Mesenchymal stem cell (in vitro differentiated cells and primary cell): ENCODE measurements around the gene STXBP4.
A peak's percentile ranks its signal among the peaks of the same experiment; 100 is the strongest.

Experiments used
- DNase-seq: peaks from one replicate; pipeline ENCODE4 v3.0.0-alpha.2; 2013
- H2AFZ ChIP-seq: one replicate; pipeline ENCODE4 v1.6.1; 2013; ENCODE audit warnings: low read depth, mild to moderate bottlenecking, control low read depth, inconsistent platforms, low read length, moderate library complexity
- H2AK5ac ChIP-seq: 2 replicates; pipeline ENCODE4 v1.6.1; 2013; ENCODE audit warnings: low read length, moderate library complexity, mild to moderate bottlenecking, inconsistent platforms; ENCODE audit not compliant: severe bottlenecking
- H2BK120ac ChIP-seq: one replicate; pipeline ENCODE4 v1.6.1; 2013; ENCODE audit warnings: low read depth, mild to moderate bottlenecking, inconsistent platforms, low read length, moderate library complexity
- H2BK12ac ChIP-seq, 2 experiments: one replicate each; pipeline ENCODE4 v1.6.1; 2013; ENCODE audit warnings: inconsistent platforms in 2 of 2, low read length in 2 of 2, mild to moderate bottlenecking in 2 of 2, moderate library complexity in 2 of 2, control low read depth in 1 of 2
- H2BK15ac ChIP-seq: one replicate; pipeline ENCODE4 v1.6.1; 2013; ENCODE audit warnings: mild to moderate bottlenecking, low read depth, inconsistent platforms; ENCODE audit not compliant: poor library complexity, severe bottlenecking
- H2BK5ac ChIP-seq: 2 replicates; pipeline ENCODE4 v1.6.1; 2013; ENCODE audit warnings: low read depth, mild to moderate bottlenecking, low read length, control low read depth, inconsistent platforms; ENCODE audit not compliant: poor library complexity, severe bottlenecking
- H3K14ac ChIP-seq, 2 experiments: one replicate each; pipeline ENCODE4 v1.6.1; 2013; ENCODE audit warnings: inconsistent platforms in 2 of 2, low read length in 2 of 2, control low read depth in 1 of 2, mild to moderate bottlenecking in 1 of 2, moderate library complexity in 1 of 2
- H3K18ac ChIP-seq, 2 experiments: one replicate each; pipeline ENCODE4 v1.6.1; 2013; ENCODE audit warnings: inconsistent platforms in 2 of 2, low read length in 2 of 2, control low read depth in 1 of 2, low read depth in 1 of 2, mild to moderate bottlenecking in 1 of 2
- H3K23ac ChIP-seq, 2 experiments: one replicate each; pipeline ENCODE4 v1.6.1; 2013; ENCODE audit warnings: inconsistent platforms in 2 of 2, low read length in 2 of 2, mild to moderate bottlenecking in 2 of 2, moderate library complexity in 2 of 2, control low read depth in 1 of 2
- H3K27ac ChIP-seq: 2 replicates; pipeline ENCODE4 v1.5.1; 2013; ENCODE audit warnings: mild to moderate bottlenecking, moderate library complexity, low read length, control low read depth, inconsistent platforms; ENCODE audit not compliant: poor library complexity, severe bottlenecking
- H3K27me3 ChIP-seq, 2 experiments: 2 replicates each; pipeline versions ENCODE4 v1.6.1 to v1.7.0; 2013; ENCODE audit warnings: low read length in 2 of 2, mild to moderate bottlenecking in 2 of 2, moderate library complexity in 2 of 2, control low read depth in 1 of 2, inconsistent platforms in 1 of 2; ENCODE audit not compliant: control insufficient read depth in 1 of 2, insufficient read depth in 1 of 2
- H3K36me3 ChIP-seq, 2 experiments: 2 replicates each; pipeline versions ENCODE4 v1.6.1 to v1.7.0; 2013; ENCODE audit warnings: low read length in 2 of 2, control low read depth in 1 of 2, inconsistent platforms in 1 of 2, low read depth in 1 of 2, mild to moderate bottlenecking in 1 of 2; ENCODE audit not compliant: insufficient read depth in 2 of 2, control insufficient read depth in 1 of 2
- H3K4ac ChIP-seq, 2 experiments: one replicate each; pipeline ENCODE4 v1.6.1; 2013; ENCODE audit warnings: inconsistent platforms in 2 of 2, low read length in 2 of 2, mild to moderate bottlenecking in 2 of 2, moderate library complexity in 2 of 2, control low read depth in 1 of 2, low read depth in 1 of 2
- H3K4me1 ChIP-seq: 2 replicates; pipeline ENCODE4 v1.6.1; 2013; ENCODE audit warnings: low read depth, low read length, control low read depth; ENCODE audit not compliant: control insufficient read depth, insufficient read depth
- H3K4me2 ChIP-seq: 2 replicates; pipeline ENCODE4 v1.6.1; 2013; ENCODE audit warnings: low read length, mild to moderate bottlenecking, inconsistent platforms; ENCODE audit not compliant: poor library complexity, severe bottlenecking
- H3K4me3 ChIP-seq, 2 experiments: 2 replicates each; pipeline versions ENCODE4 v1.5.1 to v1.7.0; 2013; ENCODE audit warnings: low read length in 2 of 2, mild to moderate bottlenecking in 2 of 2, control low read depth in 1 of 2, low read depth in 1 of 2; ENCODE audit not compliant: insufficient read depth in 1 of 2
- H3K79me1 ChIP-seq: replicated peaks from 2 replicates; pipeline ENCODE4 v1.6.1; 2013; ENCODE audit warnings: mild to moderate bottlenecking, control low read depth, low read length, inconsistent platforms; ENCODE audit not compliant: poor library complexity, severe bottlenecking
- H3K9ac ChIP-seq: 2 replicates; pipeline ENCODE4 v1.7.0; 2013; ENCODE audit warnings: mild to moderate bottlenecking, low read length, moderate library complexity
- H3K9me3 ChIP-seq: 2 replicates; pipeline ENCODE4 v1.7.0; 2013; ENCODE audit warnings: mild to moderate bottlenecking, low read length; ENCODE audit not compliant: control insufficient read depth
- H4K8ac ChIP-seq: one replicate; pipeline ENCODE4 v1.6.1; 2013; ENCODE audit warnings: inconsistent platforms, mild to moderate bottlenecking, low read length, moderate library complexity
- H4K91ac ChIP-seq: one replicate; pipeline ENCODE4 v1.6.1; 2013; ENCODE audit warnings: mild to moderate bottlenecking, low read length, inconsistent platforms
- WGBS: methylation state at CpG from one replicate; pipeline ENCODE4 v1.1.7; 2013; ENCODE audit warnings: mixed read lengths; 5-methylcytosine and 5-hydroxymethylcytosine counted together

STXBP4 gene

GRCh38 chr17:55177159-55177854 is 208.7 kb downstream of the STXBP4 start:
- H3K27me3 ChIP-seq: no peaks in the 10 kb centered on the region
- no peak overlapping the region for H3K4me2 ChIP-seq
- no peak overlapping the region for H4K91ac ChIP-seq
- no peak overlapping the region for H2BK120ac ChIP-seq
- H3K23ac ChIP-seq: no peak overlapping the region
- H3K18ac ChIP-seq: no peak overlapping the region
- peaks cover 12% of the 10 kb centered on the region for H3K9me3 ChIP-seq
- 64% methylated on average over 2 of the region's 3 CpGs for WGBS
- H2BK5ac ChIP-seq: no peak overlapping the region
- H3K27ac ChIP-seq: no peak overlapping the region
- no peak overlapping the region for H2AFZ ChIP-seq
- H3K14ac ChIP-seq: no peak overlapping the region
- peaks cover 1% of the 10 kb centered on the region for H3K4me1 ChIP-seq
- H4K8ac ChIP-seq: no peak overlapping the region
- H3K36me3 ChIP-seq: no peaks in the 10 kb centered on the region
- H2BK15ac ChIP-seq: no peak overlapping the region
- H2AK5ac ChIP-seq: no peak overlapping the region
- H3K9ac ChIP-seq: no peak overlapping the region
- H3K4ac ChIP-seq: no peak overlapping the region
- no peak for DNase-seq
- H3K4me3 ChIP-seq: peak overlapping the region in 1 of 2 experiments; percentile 39
- no peak overlapping the region for H2BK12ac ChIP-seq
- no peaks in the 10 kb centered on the region for H3K79me1 ChIP-seq

GRCh38 chr17:55177855-55178217 is 209.3 kb downstream of the STXBP4 start:
- no peak overlapping the region for H4K91ac ChIP-seq
- DNase-seq: no peak
- H2BK120ac ChIP-seq: no peak overlapping the region
- 89% methylated on average over 1 of the region's 2 CpGs for WGBS
- no peak overlapping the region for H3K4me2 ChIP-seq
- no peak overlapping the region for H2AK5ac ChIP-seq
- no peak overlapping the region for H2BK5ac ChIP-seq
- no peak overlapping the region for H2BK15ac ChIP-seq
- no peak overlapping the region for H3K9ac ChIP-seq
- H4K8ac ChIP-seq: no peak overlapping the region
- H3K4me3 ChIP-seq: peak overlapping the region in 1 of 2 experiments; percentile 39
- H3K27me3 ChIP-seq: no peaks in the 10 kb centered on the region
- no peaks in the 10 kb centered on the region for H3K79me1 ChIP-seq
- no peak overlapping the region for H3K23ac ChIP-seq
- H3K4me1 ChIP-seq: peaks cover 1% of the 10 kb centered on the region
- no peaks in the 10 kb centered on the region for H3K36me3 ChIP-seq
- no peak overlapping the region for H3K14ac ChIP-seq
- no peak overlapping the region for H3K4ac ChIP-seq
- H3K27ac ChIP-seq: no peak overlapping the region
- no peak overlapping the region for H2AFZ ChIP-seq
- peaks cover 12% of the 10 kb centered on the region for H3K9me3 ChIP-seq
- no peak overlapping the region for H2BK12ac ChIP-seq
- H3K18ac ChIP-seq: no peak overlapping the region

- no peak overlapping the region for H3K27ac ChIP-seq
- no peaks in the 10 kb centered on the region for H3K27me3 ChIP-seq
- H3K79me1 ChIP-seq: no peaks in the 10 kb centered on the region
- no peak overlapping the region for H3K9ac ChIP-seq
- no peak overlapping the region for H2BK12ac ChIP-seq
- H3K23ac ChIP-seq: no peak overlapping the region
- no peak overlapping the region for H3K4me2 ChIP-seq
- H3K14ac ChIP-seq: no peak overlapping the region
- H2AFZ ChIP-seq: no peak overlapping the region
- H4K91ac ChIP-seq: no peak overlapping the region
- H3K4ac ChIP-seq: no peak overlapping the region
- no peaks in the 10 kb centered on the region for H3K9me3 ChIP-seq
- H2BK120ac ChIP-seq: no peak overlapping the region
- no peak for DNase-seq
- H3K36me3 ChIP-seq: no peaks in the 10 kb centered on the region
- 73% methylated on average over 7 of the region's 8 CpGs for WGBS
- no peak overlapping the region for H3K18ac ChIP-seq
- no peak overlapping the region for H4K8ac ChIP-seq
- no peaks in the 10 kb centered on the region for H3K4me1 ChIP-seq
- no peak overlapping the region for H2BK5ac ChIP-seq
- H2BK15ac ChIP-seq: no peak overlapping the region
- no peak overlapping the region for H2AK5ac ChIP-seq
- peak overlapping the region in 1 of 2 experiments; percentile 40 for H3K4me3 ChIP-seq
Observed at GRCh38 chr17:55186937-55187770, 218.6 kb downstream of the STXBP4 start.

- Histone ChIP-seq H2AK5ac (no peak overlapping the region), H3K4me1 (no peaks in the 10 kb centered on the region), H4K91ac (no peak overlapping the region), H2BK5ac (no peak overlapping the region), H3K23ac (no peak overlapping the region), H3K4me3 (no peak overlapping the region), H3K9me3 (no peaks in the 10 kb centered on the region), H2BK15ac (no peak overlapping the region), H3K14ac (no peak overlapping the region), H3K9ac (no peak overlapping the region), H2AFZ (no peak overlapping the region), H2BK120ac (no peak overlapping the region), H3K4me2 (no peak overlapping the region), H4K8ac (no peak overlapping the region), H3K79me1 (no peaks in the 10 kb centered on the region), H2BK12ac (no peak overlapping the region), H3K36me3 (no peaks in the 10 kb centered on the region), H3K18ac (no peak overlapping the region), H3K27me3 (no peaks in the 10 kb centered on the region), H3K27ac (no peak overlapping the region), H3K4ac (no peak overlapping the region)
- no peak for DNase-seq
- 73% methylated on average over 2 of the region's 2 CpGs for WGBS
Observed at GRCh38 chr17:55190748-55191147, 222.2 kb downstream of the STXBP4 start.
